ENCODE measurements around the gene FBXO21. TPM values are rescaled to one million over a fixed set of nuclear protein-coding genes. Genes with fewer than 3 reads are reported as not detected.

The FBXO21 gene
- total and polyA plus RNA-seq, 9 donors = 47.8 to 287 (median 116) TPM

DNA sequence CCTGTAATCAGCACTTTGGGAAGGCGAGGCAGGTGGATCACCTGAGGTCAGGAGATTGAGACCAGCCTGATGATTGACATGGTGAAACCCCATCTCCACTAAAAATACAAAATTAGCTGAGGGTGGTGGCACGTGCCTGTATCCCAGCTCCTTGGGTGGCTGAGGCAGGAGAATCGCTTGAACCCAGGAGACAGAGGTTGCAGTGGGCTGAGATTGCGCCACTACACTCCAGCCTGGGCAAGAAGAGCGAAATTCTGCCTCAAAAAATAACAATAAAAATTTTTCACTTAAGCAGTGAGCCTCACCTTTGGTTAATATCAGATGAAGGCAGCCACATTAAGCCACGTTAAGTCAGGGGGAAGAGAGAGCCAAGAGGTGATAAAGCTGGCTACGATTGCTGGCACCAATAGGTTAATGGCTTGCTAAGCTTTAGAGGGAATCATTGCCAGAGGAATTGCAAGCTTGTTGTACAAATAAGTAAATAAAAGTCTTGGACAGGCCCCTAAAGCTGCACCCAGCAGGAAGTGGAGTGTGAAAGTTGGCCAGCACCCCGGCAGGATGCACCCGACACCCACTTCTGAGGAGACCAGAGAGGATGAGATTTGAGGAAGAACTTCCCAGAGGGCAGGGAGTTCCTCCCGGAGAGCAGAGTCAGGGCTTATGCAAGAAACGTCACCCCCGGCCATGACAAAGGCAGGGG, 49.7 kb downstream of the FBXO21 start:
- no peaks in the 10 kb centered on the region for H3K27me3 ChIP-seq
- H3K9me3 ChIP-seq = no peaks in the 10 kb centered on the region
- DNase-seq = no peak
- TF ChIP-seq, protein P1, sequence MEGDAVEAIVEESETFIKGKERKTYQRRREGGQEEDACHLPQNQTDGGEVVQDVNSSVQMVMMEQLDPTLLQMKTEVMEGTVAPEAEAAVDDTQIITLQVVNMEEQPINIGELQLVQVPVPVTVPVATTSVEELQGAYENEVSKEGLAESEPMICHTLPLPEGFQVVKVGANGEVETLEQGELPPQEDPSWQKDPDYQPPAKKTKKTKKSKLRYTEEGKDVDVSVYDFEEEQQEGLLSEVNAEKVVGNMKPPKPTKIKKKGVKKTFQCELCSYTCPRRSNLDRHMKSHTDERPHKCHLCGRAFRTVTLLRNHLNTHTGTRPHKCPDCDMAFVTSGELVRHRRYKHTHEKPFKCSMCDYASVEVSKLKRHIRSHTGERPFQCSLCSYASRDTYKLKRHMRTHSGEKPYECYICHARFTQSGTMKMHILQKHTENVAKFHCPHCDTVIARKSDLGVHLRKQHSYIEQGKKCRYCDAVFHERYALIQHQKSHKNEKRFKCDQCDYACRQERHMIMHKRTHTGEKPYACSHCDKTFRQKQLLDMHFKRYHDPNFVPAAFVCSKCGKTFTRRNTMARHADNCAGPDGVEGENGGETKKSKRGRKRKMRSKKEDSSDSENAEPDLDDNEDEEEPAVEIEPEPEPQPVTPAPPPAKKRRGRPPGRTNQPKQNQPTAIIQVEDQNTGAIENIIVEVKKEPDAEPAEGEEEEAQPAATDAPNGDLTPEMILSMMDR (IDR thresholded peaks at IDR 0.05) = no peak
- TF ChIP-seq EP300 (IDR thresholded peaks at IDR 0.05) = no peak
- no peak for TF ChIP-seq POLR2A (IDR thresholded peaks at IDR 0.05)
- intact Hi-C loops (cut with DNase I) = loop anchor here in 1 of 4 donors (10.0 kb wide), 1 partner anchor 106 kb away; no protein-coding TSS in a partner anchor
- H3K36me3 ChIP-seq = no peaks in the 10 kb centered on the region
- H3K4me1 ChIP-seq (ENCODE audit: insufficient read depth) = peaks cover 5% of the 10 kb centered on the region
- H3K4me3 ChIP-seq = no peak overlapping the region
- WGBS, 3 donors = 47 to 51% (median 49%) methylated on average over 12 of the region's 12 CpGs
- H3K27ac ChIP-seq = no peak overlapping the region

DNA sequence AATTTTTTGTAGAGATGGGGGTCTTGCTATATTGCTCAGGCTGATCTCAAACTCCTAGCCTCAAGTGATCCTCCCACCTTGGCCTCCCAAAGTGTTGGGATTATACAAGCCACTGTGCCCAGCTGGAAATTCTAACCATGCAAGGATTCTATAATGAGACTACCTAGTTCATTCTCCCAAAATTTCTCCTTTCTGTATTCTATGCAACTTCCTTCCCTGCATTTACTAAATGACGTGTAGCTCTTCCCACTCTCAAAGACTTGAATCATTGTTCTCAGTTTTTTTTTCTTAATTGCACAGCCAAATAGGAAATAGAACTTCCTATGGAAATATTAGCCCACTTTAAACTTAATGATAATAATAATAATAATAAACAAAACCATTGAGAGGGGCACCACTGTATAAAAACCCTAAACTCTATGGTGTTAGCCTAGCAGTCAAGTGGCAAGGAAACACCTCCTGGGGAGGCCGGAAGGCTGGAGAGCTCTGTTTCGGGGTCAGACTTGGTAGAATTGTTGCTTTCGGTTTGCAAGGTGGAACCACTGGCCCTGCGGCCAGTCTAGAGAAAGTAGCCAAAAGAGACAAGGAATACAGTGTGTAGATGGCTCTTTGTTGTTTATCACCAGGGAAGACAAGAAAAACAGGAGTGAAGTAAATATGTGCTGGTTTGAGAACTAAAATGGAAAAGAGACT, 51.1 kb downstream of the FBXO21 start:
- Histone ChIP-seq H3K9me3 (no peaks in the 10 kb centered on the region), H3K27ac (no peak overlapping the region), H3K36me3 (no peaks in the 10 kb centered on the region), H3K4me1 (ENCODE audit: insufficient read depth) (peaks cover 5% of the 10 kb centered on the region), H3K27me3 (no peaks in the 10 kb centered on the region), H3K4me3 (no peak overlapping the region)
- WGBS, 3 donors = 84 to 93% (median 90%) methylated on average over 5 of the region's 5 CpGs
- DNase-seq = no peak
- TF ChIP-seq, protein P1 (IDR thresholded peaks at IDR 0.05) = no peak
- TF ChIP-seq EP300 (IDR thresholded peaks at IDR 0.05) = no peak
- no peak for TF ChIP-seq POLR2A (IDR thresholded peaks at IDR 0.05)
- intact Hi-C loops (cut with DNase I) = no loop called here

DNA sequence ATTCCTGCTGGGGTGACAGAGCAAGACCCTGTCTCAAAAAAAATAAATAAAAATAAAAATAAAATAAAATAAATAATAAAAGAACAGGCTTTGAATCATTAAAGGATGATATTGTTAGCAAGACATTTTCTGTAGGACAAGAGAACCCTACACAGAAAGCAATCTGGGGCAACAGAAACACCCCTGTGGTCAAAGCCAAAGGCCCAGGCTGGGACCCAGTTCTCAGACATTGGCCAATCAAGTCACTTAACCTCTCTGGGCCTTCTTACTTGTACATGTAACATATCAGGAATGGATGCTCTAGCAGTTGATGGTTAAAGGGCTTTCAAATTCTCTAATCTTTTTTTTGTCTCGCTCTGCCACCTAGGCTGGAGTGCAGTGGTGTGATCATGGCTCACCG, 55.5 kb downstream of the FBXO21 start:
- Histone ChIP-seq H3K4me3 (no peak overlapping the region), H3K9me3 (no peaks in the 10 kb centered on the region), H3K4me1 (ENCODE audit: insufficient read depth) (no peaks in the 10 kb centered on the region), H3K36me3 (no peaks in the 10 kb centered on the region), H3K27me3 (no peaks in the 10 kb centered on the region), H3K27ac (no peak overlapping the region)
- intact Hi-C loops (cut with DNase I) = no loop called here
- 97 to 100% (median 100%) methylated on average over 2 of the region's 2 CpGs for WGBS, 3 donors
- no peak for DNase-seq
- TF ChIP-seq POLR2A (IDR thresholded peaks at IDR 0.05) (no peak), EP300 (IDR thresholded peaks at IDR 0.05) (no peak)
- TF ChIP-seq, protein P1 (IDR thresholded peaks at IDR 0.05) = no peak

DNA sequence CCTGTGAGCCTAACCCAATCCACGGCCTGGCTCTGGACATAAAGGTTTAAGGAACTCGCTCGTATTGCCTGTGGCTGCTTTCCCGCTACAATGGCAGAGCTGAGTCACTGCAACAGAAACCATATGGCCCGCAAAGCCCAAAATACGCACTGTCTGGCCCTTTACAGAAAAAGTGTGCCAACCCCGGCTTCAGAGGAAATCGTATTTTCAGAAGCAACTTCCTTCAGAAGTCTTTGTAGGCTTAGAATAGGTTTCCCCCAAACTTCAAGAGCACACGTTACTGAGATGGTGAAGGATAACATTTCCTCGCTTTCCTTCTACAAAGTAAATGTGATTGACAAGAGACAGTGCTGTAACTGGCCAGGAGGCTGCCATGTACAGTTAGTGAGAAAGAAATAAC, 56.2 kb downstream of the FBXO21 start:
- no peak for TF ChIP-seq POLR2A (IDR thresholded peaks at IDR 0.05)
- TF ChIP-seq EP300 (IDR thresholded peaks at IDR 0.05) = no peak
- TF ChIP-seq, protein P1 (IDR thresholded peaks at IDR 0.05) = no peak
- Histone ChIP-seq H3K9me3 (no peaks in the 10 kb centered on the region), H3K36me3 (no peaks in the 10 kb centered on the region), H3K4me3 (no peak overlapping the region), H3K27me3 (no peaks in the 10 kb centered on the region), H3K4me1 (ENCODE audit: insufficient read depth) (no peaks in the 10 kb centered on the region), H3K27ac (no peak overlapping the region)
- intact Hi-C loops (cut with DNase I) = no loop called here
- WGBS, 3 donors = 75 to 82% (median 80%) methylated on average over 10 of the region's 10 CpGs
- no peak for DNase-seq
